ENCODE results near the gene PRTN3.

DNA sequence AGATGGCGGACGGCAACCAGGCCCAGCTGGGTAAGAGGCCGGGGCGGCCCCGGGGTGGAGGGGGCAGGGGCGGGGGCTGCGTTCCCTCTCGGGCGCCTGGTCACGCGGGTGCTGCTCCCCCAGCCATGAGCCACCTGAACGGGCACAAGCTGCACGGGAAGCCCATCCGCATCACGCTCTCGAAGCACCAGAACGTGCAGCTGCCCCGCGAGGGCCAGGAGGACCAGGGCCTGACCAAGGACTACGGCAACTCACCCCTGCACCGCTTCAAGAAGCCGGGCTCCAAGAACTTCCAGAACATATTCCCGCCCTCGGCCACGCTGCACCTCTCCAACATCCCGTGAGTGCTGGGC is 32.4 kb upstream of the PRTN3 start:
- TF ChIP-seq, protein P1, sequence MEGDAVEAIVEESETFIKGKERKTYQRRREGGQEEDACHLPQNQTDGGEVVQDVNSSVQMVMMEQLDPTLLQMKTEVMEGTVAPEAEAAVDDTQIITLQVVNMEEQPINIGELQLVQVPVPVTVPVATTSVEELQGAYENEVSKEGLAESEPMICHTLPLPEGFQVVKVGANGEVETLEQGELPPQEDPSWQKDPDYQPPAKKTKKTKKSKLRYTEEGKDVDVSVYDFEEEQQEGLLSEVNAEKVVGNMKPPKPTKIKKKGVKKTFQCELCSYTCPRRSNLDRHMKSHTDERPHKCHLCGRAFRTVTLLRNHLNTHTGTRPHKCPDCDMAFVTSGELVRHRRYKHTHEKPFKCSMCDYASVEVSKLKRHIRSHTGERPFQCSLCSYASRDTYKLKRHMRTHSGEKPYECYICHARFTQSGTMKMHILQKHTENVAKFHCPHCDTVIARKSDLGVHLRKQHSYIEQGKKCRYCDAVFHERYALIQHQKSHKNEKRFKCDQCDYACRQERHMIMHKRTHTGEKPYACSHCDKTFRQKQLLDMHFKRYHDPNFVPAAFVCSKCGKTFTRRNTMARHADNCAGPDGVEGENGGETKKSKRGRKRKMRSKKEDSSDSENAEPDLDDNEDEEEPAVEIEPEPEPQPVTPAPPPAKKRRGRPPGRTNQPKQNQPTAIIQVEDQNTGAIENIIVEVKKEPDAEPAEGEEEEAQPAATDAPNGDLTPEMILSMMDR (conservative IDR thresholded peaks at IDR 0.05; ENCODE audit: low read depth, low read length): no peak
- TF ChIP-seq, protein P2, sequence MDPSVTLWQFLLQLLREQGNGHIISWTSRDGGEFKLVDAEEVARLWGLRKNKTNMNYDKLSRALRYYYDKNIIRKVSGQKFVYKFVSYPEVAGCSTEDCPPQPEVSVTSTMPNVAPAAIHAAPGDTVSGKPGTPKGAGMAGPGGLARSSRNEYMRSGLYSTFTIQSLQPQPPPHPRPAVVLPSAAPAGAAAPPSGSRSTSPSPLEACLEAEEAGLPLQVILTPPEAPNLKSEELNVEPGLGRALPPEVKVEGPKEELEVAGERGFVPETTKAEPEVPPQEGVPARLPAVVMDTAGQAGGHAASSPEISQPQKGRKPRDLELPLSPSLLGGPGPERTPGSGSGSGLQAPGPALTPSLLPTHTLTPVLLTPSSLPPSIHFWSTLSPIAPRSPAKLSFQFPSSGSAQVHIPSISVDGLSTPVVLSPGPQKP (IDR thresholded peaks at IDR 0.05; ENCODE audit: borderline replicate concordance, low read depth, low read length): no peak
- TF ChIP-seq, protein P3, sequence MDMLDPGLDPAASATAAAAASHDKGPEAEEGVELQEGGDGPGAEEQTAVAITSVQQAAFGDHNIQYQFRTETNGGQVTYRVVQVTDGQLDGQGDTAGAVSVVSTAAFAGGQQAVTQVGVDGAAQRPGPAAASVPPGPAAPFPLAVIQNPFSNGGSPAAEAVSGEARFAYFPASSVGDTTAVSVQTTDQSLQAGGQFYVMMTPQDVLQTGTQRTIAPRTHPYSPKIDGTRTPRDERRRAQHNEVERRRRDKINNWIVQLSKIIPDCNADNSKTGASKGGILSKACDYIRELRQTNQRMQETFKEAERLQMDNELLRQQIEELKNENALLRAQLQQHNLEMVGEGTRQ (IDR thresholded peaks at IDR 0.05; ENCODE audit: low read depth, low read length): no peak
- TF ChIP-seq POLR2A (IDR thresholded peaks at IDR 0.05; ENCODE audit: low read depth, low read length) (no peak), RCOR1 (IDR thresholded peaks at IDR 0.05; ENCODE audit: insufficient replicate concordance, low read length) (no peak), RAD21 (IDR thresholded peaks at IDR 0.05; ENCODE audit: low read length) (no peak), SMC3 (IDR thresholded peaks at IDR 0.05; ENCODE audit: low read depth, low read length) (no peak), RFX5 (IDR thresholded peaks at IDR 0.05; ENCODE audit: low read depth, low read length) (no peak), CEBPB (IDR thresholded peaks at IDR 0.05; ENCODE audit: low read depth, low read length) (no peak), MXI1 (IDR thresholded peaks at IDR 0.05; ENCODE audit: borderline replicate concordance, low read depth, low read length) (no peak), MAFK (IDR thresholded peaks at IDR 0.05; ENCODE audit: low read depth, low read length) (no peak)
